ENCODE data around the gene PPM1H.

Gene PPM1H

GRCh38 chr12:62712681-62713573 is 222.0 kb downstream of the PPM1H start:
- no peak for DNase-seq (ENCODE audit: low read depth)

DNA sequence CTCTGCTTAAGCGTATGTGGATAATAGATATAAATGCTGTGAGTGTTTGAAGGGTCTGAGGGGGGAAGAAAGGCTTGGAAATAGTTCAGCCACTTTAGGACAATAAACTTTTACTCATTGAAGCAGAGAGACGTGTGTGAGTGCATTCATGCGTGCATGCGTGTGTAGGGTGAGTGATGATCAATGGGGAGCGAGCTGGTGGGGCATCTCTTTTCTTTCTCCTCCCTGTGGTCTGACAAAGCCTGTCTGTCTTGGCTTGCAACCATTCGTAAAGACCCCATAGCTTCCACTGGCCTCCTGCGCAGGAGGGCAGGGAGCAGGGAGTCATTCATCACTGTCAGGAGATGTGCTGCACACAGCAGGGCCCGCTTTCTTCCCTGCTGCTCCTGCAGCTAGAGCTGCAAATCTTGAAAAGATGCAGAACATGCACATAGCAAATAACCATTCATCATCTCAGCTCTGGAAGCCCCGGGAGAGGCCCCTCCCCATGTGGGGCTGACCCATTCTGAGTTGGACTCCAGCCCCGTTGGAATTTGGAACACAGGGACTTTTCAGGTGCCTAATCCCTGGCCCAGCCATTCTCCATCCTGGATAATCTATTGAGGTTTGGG is 223.2 kb downstream of the PPM1H start:
- no peak for DNase-seq (ENCODE audit: low read depth)

DNA sequence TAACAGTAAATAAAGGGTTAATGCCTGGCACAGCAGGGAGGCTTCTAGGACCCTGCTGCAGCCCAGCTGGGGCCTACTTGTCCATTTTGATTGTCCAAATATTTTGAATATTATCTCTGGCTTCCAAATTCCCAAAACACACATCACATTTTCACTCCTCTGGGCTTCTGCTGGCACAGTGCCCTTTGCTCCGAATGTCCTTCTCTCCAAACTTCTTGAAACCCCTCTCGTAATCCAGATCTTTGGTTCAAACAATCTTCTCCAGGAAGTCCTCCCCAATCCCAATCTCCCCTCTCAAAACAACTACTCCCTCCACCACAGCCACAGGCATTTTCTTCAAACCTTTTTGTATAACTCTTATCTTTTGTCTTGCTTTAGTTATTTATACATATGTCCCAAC is 225.6 kb downstream of the PPM1H start:
- no peak for DNase-seq (ENCODE audit: low read depth)

DNA sequence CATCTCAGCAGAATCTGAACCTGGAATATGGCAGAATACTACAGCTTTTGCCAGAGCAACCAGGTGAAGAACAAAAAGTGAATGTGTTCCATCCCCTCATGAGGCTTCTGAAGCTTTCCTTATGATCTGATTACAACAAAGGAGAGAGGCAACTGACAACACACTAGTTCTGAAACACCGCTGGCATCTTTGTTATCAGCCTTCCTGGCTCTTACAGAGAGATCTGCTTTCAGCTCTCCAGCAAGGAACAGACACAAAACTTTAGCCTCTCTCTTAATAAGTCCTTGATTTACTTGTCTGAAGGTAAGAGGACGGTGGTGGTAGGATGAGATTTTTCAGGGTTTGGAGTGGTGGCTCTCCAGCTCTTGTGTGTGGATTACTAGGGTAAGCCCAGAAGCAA is 227.0 kb downstream of the PPM1H start:
- DNase-seq (ENCODE audit: low read depth) = no peak

- DNase-seq (ENCODE audit: low read depth) = no peak
Observed at GRCh38 chr12:62705846-62706245, 229.1 kb downstream of the PPM1H start.

- no peak for DNase-seq (ENCODE audit: low read depth)
Observed at GRCh38 chr12:62703011-62703380, 232.0 kb downstream of the PPM1H start.

GRCh38 chr12:62701492-62701891 is 233.5 kb downstream of the PPM1H start:
- DNase-seq (ENCODE audit: low read depth) = no peak

DNA sequence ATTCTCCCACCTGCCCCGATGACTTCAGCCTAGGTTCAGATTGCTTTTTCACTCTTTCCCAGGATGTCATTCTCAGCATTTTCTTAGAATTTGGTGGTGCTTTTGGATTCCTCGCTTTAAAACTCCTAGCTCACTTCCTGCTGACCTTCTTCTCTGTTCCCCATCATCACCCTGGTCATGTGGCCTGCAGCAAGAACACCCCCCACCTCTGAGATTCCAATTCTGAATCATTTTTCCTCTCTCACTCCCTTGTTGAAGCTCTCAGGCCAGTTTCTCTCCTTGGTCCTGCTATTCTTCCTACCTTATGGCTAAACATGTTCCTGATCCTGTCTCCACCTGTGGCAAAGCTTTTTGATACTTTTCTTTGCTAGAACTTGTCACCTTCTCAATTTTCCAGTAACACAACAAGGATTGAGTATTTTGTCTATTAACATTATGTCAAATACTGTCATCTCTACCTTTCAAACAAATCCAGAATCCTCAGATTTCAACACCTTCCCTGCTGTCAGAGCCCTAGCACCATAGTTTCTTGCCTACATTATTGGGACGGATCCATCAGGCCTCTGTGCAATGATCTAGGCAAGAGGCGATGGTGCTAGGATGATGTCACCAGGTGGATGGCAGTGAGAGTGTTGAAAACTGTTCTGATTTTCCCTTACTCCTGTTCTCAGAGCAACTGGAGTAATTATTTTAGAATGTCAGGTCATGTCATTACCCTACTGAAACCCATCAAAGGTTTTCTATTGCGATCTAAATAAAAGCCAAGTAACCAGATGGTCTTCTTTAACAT is 234.7 kb downstream of the PPM1H start:
- DNase-seq (ENCODE audit: low read depth) = no peak

DNA sequence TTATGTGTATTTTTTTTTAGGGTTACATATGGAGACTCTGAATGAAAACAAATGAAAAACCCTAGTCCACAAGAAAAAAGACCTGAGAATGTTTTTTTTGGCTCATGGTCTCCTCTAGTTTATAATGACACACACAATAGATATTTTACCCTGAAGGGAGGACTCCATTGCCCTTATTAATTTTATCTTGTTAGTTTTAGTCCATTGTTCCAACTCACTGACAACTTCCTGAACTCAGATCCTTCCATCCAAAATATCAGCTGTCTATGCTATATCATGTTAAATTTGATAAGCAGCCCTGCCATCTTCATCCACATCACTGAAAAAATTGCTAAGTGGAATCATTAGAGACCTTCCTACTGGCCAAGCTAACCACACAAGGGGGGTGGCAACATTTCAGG is 236.2 kb downstream of the PPM1H start:
- DNase-seq (ENCODE audit: low read depth) = no peak

DNA sequence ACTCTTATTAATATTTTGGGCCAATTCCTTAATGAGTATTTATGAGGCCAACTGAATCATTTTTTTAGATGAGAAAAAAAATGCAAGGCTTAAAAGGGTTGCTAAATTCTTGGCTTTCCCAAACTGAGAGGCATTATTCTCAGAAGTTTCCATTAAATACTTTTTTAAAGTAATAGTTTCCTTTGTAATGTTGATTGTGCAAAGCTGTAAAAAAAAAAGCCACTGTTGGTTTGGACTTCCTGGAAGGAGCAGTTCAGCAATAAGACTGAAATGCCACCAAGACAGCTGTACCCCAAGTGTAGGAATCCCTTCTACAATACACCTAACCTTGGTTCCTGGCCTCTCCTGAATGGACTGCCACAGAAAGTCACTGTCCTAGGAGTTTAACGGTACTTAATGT is 237.1 kb downstream of the PPM1H start:
- DNase-seq (ENCODE audit: low read depth) = no peak

DNA sequence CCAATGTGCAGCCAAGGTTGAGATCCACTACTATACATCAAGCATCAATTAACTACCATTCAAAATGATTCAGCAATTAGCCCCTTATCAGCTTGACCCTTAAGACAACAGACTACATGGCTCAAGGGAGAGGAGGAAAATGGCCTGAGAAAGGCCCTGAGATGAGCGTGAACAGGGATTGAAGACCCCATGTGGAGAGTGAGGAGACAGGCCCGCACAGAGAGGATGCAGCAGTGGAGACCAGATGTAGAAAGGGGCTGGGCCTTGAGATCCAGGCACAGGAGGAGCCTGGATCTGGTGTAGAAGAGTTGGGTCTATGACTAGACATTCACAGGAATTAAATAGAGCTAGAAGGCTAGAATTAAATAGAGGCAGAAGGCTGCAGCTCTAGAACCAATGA is 239.3 kb downstream of the PPM1H start:
- DNase-seq (ENCODE audit: low read depth) = no peak

DNA sequence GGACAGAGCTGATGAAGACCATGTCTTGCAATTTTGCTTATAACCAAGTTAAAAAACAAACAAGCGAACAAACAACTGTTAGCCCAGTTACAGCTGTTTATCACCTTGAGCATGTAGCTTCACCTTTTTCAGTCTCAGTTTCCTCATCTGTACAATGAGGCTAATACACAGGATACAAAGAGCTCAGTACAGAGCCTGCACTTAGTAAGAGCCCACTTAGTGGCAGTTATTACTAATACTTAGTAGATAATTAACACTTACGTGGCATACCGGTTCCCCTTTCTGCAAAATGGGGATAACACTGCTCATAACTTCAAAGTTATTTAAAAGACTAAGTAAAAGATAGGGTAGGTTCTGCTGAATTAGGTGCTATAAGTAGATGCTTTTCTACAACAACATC is 240.3 kb downstream of the PPM1H start:
- no peak for DNase-seq (ENCODE audit: low read depth)

DNA sequence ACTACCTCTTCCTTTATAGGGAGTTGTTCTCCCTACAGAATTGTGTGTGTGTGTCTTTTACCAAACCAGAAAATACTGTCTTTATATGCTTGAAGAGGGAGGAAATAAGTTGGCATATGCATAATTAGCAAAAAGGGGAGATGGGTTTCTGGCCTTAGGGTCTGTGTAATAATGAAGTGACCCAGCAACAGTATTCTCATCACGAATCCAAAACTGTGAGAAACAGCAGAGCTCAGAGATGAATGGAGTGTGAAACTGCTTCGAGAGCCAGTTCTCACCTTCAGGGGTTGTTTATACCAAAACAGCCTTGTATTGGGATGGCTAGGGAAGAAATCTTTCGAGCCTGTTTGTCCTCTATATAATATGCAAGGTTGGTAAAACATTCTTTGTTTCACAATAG is 240.8 kb downstream of the PPM1H start:
- DNase-seq (ENCODE audit: low read depth) = no peak

GRCh38 chr12:62693376-62694050 is 241.4 kb downstream of the PPM1H start:
- no peak for DNase-seq (ENCODE audit: low read depth)

DNA sequence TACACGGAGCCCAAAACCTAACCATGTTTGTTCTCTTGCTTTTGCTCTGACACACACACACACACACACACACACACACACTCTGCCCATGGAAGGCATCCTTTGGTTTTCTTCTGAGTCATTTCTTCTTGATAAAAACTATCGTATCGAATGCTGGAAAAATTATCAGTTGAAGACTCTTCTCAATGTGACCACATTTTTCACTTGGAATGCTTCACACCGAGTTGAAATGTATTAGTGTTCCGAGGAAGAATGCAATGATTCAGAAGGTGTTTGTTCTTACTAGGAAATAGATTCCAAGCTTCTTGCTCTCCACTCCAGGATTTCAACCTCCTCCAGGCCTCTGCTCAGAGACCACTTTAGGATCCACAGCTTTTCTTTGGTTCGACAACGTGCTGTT is 242.1 kb downstream of the PPM1H start:
- no peak for DNase-seq (ENCODE audit: low read depth)

DNA sequence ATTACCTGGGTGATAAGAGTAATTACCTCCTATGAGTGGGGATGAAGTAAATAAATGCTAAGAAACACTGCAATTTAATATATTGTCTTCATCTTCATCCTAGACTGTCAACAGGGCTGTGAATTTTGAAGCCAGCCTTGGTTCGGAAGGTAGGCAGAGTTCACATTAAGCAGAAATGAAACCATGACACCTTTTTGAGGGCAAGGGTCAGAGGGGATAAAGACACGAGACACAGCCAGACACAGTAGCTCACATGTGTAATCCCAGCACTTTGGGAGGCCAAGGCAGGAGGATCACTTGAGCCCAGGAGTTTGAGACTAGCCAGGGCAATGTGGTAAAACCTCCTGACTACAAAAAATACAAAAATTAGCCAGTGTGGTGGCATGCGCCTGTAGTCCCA is 243.6 kb downstream of the PPM1H start:
- no peak for DNase-seq (ENCODE audit: low read depth)

GRCh38 chr12:62689042-62689839 is 245.7 kb downstream of the PPM1H start:
- DNase-seq (ENCODE audit: low read depth) = no peak

DNA sequence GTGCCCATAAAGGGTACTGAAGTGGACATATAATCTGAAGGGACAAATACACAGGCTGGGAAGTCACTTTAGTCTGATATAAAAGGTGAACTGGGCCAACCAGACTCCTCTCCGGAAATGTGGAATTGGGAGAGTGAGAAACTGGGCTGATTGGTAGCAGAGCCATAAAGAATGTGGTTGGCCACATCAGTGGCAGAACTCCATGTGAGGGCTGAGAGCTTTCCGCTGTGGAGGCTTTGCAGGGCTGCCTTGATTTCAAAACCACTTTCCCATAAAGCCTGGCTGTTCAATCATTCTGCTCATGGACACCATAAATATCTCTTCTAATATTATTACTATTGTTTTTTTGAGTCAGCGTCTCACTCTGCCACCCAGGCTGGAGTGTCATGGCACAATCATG is 248.0 kb downstream of the PPM1H start:
- DNase-seq (ENCODE audit: low read depth) = no peak

DNA sequence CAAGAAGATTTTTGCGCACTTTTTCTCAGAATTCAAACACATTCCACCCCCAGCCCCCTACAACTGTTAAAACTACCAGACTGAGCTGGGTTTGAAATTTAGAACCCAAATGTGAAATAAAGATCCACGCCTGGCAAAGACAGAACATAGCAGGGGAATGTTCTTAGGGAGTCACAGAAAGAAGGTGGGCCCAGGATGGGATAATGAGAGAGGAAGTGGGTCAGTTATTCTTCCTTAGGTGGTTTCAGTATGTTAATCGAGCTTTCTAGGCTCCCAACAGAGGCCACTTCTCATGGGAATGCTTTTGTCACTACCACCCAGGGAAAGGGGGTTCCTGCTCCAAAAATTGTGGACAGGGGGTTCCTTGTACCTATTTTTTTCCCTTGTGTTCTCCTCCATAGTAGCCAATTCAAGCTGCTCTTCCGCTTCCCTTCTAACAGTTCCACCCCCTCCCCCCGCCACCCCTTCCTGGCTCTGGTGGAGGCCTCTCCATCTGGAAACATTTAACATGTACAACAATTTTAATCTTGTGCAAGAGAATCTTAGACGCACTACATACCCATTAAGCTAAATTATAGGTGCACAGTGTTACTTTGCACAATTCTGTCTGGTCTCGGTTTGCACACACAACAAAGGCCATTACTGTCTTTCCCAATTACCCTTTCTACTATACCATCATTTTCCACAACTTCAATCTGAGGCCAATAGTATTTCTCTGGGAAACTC is 250.2 kb downstream of the PPM1H start:
- DNase-seq (ENCODE audit: low read depth) = no peak

GRCh38 chr12:62683776-62684569 is 251.0 kb downstream of the PPM1H start:
- DNase-seq (ENCODE audit: low read depth) = no peak

Measured in stimulated activated CD8-positive, alpha-beta memory T cell treated with anti-CD3 and anti-CD28 coated beads, Interleukin-7, amount 100 ng/mL, for 24 hours (primary cell).